ENCODE data around the gene UBE2L5.
"Not testable (repeated sequence)": the region's sequence is repeated elsewhere in the genome, so short reads cannot be mapped to it uniquely, and the experiment has no call there.

The UBE2L5 gene

GRCh38 chr13:30437177-30437576 lies 14.9 kb downstream of the UBE2L5 start:
- no peak for DNase-seq

- no peak for DNase-seq
Measured at GRCh38 chr13:30438286-30438685, 16.0 kb downstream of the UBE2L5 start.

DNA sequence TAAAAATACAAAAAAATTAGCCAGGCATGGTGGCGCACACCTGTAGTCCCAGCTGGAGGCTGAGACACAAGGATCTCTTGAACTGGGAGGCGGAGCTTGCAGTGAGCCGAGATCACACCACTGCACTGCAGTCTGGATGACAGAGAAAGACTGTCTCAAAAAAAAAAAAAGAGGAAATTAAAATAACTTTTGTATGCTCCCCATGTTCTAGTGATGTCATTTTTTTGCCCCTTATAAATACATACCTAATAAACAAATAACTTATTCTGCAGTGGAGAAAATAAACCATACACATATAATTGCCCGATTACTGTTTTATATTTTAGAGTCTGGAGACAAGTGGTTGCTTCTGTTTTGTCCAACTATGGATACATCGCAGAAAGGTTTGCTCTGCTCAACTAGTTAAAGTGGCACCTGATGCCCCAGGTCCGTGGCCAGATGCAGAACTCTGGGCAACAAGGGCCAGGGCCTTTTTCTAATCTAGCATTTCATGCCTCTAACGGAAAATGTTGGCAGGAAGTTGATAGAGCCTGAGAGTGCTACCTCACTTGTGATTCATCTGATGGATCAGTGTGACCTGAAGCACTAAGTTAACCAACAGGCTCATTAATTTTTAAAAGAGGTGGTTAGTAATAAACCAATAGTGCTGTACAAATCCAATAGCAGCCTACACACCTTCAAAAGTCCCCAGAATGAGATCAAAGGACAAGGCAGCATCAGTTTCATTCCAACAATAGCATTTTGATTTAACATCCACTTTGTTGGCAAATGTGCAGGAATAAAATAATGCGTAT lies 18.8 kb downstream of the UBE2L5 start:
- no peak for DNase-seq

DNA sequence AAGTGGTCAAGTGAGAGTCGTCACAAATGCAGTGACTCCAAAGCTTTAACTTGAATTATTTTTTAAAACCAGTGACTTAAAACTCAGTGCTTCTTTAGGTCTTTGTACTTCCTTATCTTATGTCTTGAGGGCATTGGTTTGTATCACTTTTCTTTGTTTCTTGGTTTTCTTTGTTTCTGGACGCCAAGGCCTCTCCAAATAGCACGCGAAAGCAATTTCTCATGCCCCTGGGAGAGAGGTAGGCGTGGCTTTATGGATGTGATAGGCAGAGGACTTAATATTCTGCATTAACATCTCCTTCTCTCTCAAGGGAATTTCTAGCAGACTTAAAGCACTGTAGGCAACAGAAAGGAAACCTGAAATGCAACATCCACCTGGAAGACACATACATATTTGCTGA lies 20.6 kb downstream of the UBE2L5 start:
- no peak for DNase-seq

- DNase-seq: not testable (repeated sequence)
Measured at GRCh38 chr13:30443491-30443890, 21.2 kb downstream of the UBE2L5 start.

DNA sequence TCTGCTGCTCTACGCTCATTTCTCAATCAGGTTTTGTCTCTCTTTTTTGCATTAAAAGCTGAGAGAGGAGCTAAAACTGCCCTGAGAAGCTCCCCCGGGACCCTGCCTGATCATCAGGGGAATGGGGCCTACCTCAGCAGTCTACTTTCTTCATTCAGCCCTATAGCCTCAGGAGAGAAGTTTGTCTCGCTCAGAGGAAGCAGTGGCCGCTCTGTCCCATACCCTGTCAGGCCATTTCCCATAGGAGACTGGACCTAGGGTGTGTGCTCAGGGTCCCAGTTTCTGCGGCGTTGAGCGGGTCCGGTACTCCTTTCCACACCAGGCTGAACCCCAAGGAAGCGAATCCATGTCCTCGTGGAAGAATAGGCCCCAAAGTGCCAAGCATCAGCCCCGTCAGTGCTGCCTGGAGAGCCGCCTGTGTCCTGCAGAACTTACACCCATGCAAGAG lies 21.7 kb downstream of the UBE2L5 start:
- no peak for DNase-seq

- no peak for DNase-seq
Measured at GRCh38 chr13:30446126-30446500, 23.8 kb downstream of the UBE2L5 start.

GRCh38 chr13:30448441-30448840 lies 26.1 kb downstream of the UBE2L5 start:
- DNase-seq: no peak

DNA sequence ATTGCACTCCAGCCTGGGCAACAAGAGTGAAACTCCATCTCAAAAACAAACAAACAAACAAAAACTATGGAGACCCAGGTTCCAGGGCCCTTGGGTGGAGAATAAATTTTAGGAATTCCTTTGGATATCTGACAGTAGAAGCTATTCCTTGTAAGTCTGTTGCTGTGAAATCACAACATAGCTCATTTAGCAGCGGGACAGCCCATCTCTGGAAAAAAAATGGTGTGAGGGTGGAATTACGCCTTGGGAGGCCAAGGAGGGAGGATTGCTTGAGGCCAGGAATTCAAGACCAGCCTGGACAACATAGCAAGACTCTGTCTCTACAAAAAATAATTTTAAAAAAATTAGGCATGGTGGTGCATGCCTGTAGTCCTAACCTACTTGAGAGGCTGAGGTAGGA lies 27.8 kb downstream of the UBE2L5 start:
- no peak for DNase-seq

DNA sequence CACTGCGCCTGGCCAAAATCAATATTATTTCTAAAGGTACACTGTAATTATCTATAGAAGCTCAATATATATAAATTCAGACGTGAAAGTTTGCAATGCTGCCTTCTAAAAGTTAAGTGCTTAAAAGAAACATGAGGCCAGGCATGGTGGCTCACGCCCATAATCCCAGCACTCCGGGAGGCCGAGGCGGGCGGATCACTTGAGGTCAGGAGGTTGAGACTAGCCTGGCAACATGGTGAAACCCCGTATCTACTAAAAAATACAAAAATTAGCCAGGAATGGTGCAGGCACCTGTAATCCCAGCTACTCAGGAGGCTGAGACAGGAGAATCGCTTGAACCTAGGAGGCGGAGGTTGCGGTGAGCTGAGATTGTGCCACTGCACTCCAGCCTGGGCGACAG lies 29.2 kb downstream of the UBE2L5 start:
- DNase-seq: not testable (repeated sequence)

DNA sequence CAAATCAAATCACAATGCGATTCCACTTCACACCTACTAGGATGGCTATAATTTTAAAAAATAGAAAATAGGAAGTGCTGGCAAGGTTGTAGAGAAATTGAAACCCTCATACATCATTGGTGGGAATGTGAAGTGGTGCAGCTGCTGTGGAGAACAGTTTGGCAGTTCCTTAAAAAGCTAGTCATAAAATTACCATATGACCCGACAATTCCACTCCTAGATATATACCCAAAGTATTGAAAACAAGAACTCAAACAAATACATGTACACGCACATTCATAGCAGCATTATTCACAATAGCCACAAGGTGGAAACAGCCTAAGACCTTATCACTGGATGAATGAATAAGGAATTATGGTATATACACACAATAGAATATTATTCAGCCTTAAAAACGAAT lies 31.4 kb downstream of the UBE2L5 start:
- no peak for DNase-seq

- DNase-seq: no peak
Measured at GRCh38 chr13:30454991-30455390, 32.7 kb downstream of the UBE2L5 start.

DNA sequence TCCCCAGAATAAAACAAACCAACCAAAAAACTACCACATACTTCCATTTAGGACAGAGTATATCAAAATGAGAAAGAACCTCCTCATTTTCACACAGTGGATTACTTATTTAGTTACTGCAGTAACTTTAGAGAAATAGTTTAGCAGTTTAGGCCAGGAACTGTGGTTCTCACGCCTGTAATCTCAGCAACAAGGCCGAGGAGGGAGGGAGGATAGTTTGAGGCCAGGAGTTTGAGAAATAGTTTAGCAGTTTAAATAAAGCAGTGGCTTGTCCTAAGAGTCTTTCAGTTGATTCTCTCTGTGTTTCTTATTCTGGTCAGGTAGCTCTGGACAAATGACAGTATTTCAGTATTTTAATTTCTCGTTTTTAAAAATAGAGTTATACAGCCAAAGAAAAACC lies 34.0 kb downstream of the UBE2L5 start:
- DNase-seq: no peak

DNA sequence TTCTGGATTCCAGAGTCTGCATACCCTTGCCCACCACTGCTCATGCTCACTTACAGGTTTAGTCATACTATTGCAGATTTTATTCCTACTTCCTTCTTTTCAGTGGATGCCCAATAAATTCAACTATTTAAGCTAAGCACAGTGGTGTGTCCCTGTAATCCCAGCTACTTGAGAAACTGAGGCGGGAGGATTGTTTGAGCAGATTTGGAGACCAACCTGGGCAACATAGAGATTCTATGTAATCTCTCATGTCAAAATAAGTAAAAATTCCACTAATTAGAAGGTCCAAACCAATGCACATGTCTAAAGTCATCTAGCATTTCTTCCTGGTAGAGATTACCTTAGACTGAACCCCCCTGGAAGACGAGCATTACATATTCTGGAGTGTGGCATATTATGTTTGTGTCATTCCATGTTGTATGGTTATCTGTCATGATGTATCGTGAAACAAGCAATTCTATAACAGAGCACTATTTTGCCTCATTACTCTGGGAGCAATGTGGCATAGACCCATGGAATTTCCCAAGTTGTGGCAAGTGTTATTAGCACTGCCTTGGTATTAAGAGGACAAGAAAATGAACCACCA lies 35.1 kb downstream of the UBE2L5 start:
- DNase-seq: no peak

DNA sequence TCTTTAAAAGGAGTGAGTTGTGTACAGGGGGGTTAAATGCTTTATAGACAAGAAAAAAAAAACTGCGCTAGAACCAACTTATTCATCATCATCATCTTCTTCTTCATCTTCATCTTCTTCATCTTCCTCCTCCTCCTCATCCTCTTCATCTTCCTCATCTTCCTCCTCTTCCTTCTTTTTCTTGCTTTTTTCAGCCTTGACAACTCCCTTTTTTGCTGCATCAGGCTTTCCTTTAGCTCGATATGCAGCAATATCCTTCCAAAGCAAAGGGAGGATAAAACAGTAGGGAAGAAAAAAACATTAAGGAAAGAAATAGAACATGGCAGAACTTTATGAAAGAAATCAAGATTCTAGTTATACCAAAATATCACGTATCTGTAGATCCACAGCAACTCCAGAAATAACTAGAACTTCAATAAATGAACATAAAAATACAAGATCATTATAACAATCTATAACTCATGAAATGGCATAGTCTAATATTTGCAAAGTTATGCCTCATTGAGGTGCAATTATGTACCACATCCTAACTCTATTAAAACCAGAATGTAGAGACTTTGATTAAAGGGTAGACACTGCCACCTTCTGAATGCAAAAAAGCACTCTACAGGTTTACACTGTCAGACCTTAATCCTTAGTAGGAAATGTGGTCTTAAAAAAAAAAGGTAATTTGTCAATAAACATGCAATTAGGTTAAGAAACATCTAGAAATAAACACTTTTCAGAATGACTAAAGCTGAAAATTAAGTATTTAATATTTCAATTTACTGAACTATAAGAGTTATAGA lies 39.2 kb downstream of the UBE2L5 start:
- DNase-seq: peak in 1 of 56 donors; percentile 18

- DNase-seq: peak in 28 of 56 donors; percentile 12 to 85 (median 59)
Measured at GRCh38 chr13:30463787-30464495, 41.6 kb downstream of the UBE2L5 start.

DNA sequence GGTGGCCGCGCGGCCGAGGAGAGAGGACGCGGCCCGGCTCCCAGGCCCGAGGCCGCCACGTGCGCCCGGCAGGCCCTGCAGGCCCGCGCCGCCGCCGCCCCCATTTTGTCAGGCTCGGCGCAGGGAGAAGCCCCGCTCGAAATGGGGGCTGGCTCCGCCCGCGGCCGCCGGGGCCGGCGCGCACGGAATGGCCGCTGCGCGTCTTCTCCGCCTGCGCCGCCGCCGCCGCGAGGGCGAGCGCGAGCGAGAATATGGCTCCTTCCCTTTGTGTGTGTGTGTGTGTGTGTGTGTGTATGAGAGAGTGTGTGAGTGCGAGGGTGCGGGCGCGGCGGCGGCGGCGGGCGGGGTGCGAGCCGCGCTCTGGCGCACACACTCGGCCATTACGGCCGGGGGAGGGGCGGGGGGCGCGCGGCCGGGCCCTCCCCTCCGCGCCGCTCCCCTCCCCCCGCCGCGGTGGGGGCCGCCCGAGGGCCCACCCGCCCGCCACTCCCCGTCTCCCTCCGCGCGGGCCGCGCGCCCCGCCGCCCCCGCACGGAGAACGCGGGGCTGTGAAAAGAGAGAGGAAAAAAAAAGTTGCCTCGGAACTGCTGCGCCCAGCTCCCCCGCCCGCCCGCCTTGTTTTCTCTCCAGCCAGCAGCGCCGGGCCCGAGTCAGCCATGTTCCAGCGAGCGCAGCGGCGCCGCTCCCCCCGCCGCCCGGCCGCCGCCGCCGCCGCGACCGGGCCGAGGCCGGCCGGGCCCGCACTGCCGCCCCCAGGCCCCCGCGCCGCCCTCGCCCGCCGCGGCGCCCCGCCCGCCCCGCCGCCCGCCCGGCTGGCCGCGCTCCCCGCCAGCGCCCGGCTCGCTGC lies 42.4 kb downstream of the UBE2L5 start:
- peak in 55 of 56 donors; percentile 19 to 91 (median 76) for DNase-seq

GRCh38 chr13:30465343-30465592 lies 43.0 kb downstream of the UBE2L5 start:
- DNase-seq: no peak

DNA sequence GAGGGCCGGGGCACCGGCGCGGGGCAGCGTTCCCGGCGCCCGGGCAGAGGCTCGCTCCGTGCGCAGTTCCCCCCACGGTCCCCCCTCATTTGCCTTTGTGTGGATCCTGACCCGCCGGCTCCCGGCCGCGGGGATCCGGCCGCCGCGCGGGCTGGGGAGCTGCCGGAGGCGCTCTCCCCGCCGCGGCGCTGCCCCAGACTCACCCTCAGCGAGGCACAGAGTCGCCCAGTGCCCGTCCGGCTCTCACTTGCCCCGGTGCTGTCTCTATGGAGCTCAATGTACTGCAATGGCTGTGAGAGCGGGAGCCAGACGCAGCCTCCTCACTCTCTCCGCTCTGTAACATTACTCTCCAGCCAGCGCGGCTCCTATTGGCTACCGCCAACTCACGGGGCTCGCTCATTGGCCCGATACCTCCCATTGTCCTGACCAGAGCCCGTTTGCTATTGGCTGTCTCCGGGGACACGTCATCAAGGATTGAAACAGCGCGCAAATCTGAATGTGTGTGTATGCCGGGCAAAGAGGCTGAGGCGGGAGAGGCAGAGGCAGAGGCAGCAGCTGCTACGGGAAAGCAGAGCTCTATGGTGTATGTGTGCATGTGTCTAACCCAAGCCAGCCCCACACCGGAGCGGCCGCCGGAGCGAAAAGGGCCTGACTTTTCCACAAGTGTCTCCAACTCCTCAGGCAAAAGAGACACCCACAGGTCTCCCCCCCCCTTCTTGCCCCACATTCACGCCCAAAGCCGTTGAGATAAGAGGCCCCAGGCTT lies 43.5 kb downstream of the UBE2L5 start, which contains the start of gene HMGB1:
Gene HMGB1 (minus strand): TSS at position 344 of the 765 bp plus-strand sequence. CDS start 2,256 bp downstream, outside the sequence.
- peak; percentile 79 to 100 (median 98) for DNase-seq

DNA sequence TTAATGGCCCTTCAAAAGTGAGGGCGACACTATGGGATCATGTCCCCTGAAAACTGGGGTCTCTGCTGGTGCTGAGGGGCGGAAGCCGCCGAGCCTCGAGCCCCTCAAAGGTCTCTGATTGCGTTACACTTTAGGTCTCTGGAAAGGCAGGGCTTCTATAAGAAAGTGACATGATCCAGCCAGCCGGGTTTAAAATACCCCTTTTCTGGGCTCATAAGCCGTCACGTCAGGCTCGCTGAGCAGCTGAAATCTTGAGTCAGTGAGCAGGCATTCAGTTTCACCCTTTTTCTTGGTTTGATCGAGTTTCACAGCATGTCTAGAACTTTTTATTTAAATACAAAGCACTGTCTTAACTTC lies 44.0 kb downstream of the UBE2L5 start:
- no peak for DNase-seq
